HG03045 (cell line): ENCODE data around the gene FOXO3.

ENCODE experiments used
- ATAC-seq: cut with Tn5 transposase; IDR thresholded peaks from one replicate; pipeline ENCODE4 v1.9.1; 2021; ENCODE audit warnings: mild to moderate bottlenecking, moderate library complexity; ENCODE audit not compliant: unreplicated experiment

FOXO3 gene

DNA sequence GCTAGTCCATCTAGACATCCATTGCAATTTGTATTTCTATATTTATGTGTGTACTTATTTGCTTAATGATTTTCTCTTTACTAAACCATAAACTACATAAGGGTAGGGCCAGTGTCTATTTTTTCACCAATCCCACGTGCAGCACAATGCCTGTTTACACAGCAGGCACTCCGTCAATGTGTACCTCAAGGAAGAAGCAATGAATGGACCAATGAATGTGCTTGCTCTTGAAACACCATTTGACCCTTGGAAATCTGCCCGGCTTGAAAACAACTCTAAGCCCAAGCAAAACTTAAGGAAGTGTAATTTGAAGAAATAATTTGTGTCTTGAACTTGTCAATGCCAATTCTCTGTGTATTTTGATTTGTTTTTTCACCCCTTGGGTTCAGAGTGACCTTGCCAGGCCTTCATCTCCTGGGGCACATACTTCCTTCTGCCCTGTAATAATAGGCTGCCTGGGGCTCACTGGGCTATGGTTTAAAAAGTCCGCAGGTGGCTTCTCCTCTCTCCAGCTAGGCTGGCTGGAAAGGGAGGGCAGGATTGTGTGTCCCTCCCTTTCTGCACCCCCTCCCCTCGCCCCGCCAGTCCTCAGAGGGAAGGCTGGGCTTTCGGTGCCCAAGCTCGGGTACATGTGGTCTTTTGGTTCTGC, 146.7 kb downstream of the FOXO3 start:
- ATAC-seq: no peak

DNA sequence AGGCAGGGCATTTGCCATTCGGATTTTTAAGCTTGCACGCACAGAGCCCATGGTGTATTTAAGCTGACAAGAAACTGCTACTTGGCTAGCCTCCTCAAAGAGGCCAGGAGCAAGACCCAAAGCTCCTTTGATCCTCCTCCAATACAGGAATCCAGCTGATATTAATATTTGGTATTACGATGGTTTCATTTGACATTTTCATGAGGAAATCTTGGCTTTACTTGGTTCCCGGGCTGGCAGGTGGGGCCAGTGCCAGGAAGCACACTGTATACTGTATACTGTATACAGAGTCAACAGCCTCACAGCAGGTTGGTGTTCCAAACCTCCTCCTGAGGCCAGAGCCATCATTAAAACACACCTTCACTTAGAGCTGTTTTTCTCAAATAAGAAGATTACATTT, 149.3 kb downstream of the FOXO3 start:
- no peak for ATAC-seq

DNA sequence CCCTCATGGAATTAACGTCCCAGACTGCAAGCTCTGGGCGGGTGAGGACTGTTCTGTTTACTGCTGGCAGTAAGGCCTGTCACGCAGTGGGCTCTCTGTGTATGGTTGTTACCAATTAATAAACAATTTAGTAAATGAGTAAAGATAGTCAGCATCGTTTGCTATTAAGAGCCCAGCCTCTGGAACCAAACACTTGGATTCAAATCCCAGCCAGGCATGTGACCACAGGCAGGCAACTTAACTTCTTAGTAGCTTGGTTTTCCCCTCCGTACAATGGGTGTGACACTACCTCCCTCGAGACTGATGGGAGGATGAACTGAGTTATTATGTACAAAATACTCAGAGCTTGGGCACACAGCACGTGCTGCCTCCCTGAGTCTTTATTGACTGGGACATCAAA, 149.8 kb downstream of the FOXO3 start:
- ATAC-seq: no peak

DNA sequence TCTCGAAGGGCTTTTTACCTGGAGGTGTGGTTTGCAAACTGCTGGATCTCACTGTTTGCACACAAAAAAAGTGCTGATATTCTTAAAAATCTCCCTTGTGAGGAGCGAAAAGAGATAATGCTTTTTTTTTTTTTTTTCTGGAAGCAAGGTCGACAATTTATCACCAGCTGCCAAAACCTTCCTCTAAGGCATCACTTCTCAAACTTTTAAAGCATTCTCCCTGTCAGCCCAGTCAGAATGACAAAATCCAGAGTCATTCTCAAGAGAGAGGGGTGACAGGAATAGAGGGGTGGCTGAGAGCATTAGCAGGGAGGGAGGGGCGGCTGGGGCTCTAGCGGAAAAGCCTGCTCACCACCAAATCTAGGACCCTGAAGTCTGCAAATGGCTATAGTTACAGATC, 150.4 kb downstream of the FOXO3 start:
- ATAC-seq: no peak

DNA sequence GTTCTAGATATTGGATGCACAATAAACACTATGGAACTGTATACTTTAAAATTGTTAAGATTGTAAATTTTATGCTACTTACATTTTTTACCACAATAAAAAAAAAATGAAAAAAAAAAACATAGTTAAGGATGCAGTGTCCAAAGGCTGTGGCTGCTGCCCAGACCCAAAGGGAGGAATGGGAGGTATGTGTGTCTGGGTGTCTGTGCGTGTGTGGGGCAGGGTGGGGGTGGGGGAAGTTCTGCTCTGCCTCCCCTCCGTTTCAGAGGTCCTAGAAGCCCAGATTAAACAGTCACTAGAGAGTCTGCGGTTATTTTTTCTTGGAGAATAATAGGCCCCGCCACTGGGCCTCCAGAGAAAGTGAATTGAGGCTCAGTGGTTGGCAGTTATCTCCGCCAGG, 151.1 kb downstream of the FOXO3 start:
- no peak for ATAC-seq

DNA sequence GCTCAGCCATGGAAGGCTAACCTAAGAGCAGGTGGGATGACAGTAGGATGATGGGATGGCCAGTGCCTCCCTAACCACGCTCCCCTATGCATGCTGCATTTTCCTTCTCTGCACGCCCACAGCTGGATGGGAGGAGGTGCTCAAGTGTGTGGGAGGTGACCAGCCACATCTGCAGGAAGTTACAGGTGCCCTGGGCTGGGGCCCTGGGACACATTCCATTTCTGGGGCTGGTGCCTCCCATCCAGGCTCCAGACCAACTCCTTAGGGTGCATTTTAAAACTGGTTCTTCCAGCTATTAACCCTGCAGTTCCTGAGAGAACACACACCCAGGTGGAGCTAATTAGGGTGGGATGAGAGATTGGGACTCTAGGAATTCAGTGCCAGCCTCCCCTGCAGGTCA, 152.2 kb downstream of the FOXO3 start:
- no peak for ATAC-seq

DNA sequence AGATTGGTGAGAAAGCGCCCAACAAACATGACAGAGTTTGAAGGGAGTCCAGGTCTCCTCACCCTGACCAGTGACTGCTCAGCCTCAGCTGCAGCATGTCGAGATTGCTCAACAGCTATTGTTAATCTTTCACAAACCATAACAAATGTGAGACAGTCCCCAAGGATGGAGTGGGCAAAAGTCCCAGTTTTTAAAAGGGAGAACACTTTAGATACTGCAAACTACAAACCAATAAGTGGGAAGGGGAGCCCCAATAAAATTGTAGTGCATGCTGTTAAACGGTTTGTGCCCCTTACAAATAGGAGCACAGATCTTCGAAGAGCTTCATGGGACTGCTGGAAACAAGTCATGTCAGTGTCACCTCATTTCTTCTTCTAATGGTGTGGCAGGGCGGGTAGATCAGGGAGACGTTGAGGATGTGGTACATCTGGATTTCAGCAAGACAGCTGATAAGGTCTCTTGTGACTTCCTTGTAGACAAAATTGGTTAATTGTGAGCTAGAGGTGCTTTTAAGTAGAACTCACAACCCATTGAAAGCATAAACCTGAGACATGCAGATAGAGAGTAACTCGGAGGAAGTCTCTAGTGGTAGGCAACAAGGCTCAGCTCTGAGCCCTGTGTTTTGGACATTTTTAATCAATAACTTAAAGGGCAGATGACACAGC, 153.5 kb downstream of the FOXO3 start:
- no peak for ATAC-seq

DNA sequence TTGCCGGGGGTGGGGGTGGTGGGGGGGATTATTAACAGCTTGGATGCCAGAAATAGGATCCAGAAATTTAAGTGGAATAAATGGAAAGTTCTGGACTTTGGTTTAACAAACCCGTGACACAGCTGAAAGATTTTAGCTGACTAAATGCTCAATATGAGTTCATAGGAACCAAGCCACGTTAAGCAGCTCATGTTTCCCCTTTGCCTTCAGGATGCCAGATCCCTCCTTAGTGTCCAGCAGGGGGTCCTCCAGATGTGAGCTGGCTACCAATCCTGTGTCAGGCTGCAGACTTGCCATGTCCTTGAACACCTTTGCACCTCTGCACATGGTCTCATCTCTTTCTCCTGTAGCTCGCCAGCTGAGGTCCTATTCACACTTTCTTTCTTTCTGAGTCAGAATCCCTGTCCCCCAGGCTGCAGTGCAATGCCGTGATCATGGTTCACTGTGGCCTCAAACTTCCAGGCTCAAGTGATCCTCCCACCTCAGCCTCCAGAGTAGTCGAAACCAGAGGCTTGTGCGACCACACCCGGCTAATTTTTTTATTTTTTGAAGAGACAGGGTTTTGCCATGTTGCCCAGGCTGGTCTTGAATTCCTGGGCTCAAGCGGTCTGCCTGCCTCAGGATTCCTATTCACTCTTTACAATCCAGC, 154.2 kb downstream of the FOXO3 start:
- ATAC-seq: no peak

DNA sequence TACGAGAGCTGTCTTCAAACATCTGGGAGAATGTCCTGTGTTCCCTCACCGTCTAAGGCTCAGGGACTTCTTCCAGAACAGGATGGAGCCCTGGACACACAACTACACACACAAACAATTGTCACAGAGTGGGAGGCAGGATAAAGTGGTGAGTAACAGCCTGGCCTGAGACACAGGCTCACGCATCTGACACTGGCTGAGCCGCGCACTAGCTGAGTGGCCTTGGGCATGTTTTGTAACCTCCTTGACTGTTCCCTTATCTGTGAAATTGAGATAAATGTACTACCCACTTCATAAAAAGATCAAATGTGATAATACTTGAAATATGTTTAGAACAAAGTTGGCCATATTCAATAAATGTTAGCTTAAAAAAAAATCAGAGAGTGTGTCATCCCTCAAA, 155.1 kb downstream of the FOXO3 start:
- no peak for ATAC-seq

DNA sequence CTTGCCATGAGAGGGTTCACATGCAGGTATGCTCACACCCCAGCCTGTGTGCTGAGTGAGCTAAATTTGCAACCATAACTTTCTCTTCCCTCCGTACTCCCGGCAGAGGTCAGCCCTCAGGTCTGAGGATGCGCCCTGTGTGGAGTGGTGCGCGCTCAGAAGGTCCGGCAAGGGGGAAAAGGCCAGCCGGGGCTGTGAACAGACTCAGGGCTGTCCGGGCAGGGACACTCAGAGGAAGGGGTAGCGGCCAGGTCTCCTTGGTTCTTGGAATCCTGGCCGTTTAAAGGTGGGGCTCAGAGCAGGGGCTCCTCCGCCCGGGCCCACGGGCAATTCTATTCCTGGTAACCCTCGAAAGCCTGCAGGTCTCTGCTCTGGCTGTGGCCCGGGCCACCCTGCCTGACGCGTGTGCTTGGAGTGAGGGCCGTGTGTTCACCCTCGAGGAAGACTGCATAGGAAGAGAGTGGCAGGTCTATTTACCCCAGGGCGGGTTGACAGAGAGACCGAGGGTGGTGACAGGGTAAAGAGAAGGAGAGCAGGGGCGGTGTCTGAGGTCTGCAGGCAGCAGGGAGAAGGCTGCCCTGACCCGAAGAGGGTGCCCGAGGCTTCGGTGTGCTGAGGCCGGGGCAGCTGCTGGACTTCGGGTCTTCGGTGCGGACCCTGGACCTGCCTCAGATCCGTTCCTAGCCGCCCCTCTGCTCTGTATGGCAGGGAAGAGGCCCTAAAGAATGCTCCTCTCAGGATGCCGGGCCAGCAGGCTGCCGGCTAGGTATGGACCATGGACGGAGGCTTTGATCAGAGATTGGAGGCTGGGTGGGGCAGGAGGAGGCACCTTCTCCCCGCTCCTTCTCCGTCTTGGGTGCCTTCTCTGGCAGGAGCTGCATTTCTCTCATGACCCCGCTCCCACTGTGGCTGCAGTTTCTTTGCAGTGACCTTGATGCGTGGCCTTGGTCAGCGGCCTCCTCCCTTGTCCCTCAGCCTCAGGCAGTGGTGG, 156.4 kb downstream of the FOXO3 start:
- no peak for ATAC-seq

DNA sequence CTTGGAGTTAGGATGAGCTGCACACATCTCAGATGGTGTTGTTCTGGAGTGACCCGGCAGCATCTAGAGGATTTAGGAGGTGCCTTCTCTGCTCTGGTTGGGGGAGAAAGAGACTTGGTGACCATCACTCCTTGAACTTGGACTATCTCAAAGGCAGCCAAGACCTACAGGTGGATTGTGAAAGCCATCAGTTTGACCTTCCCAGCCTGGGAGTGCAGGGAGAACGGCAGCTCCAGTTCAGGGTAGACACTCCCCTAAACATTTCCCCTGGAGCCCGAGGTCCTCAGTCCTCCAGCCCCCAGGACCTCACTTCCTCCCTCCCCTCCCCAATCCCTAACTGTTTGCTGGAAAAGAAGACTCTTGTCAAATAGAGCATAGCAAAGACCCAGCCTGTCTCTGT, 158.8 kb downstream of the FOXO3 start:
- ATAC-seq: no peak

DNA sequence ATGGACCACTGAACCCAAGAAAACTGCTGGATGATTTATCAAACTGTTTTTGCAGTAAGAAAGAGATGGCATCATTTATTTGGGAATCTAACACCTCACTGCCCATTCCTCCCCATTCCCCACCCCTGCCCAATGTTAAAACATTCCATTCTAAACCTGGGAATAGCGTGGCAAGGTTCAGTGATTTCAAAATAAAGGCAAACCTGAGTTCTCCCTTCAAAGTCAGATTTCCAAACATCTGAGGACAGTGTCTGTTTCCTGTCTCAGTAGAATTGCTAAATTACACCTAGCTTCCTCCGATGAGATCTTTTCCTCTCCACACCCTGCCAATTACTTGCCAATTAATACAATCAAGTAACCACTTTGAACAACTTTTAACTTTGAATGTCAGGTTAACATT, 160.1 kb downstream of the FOXO3 start:
- no peak for ATAC-seq

DNA sequence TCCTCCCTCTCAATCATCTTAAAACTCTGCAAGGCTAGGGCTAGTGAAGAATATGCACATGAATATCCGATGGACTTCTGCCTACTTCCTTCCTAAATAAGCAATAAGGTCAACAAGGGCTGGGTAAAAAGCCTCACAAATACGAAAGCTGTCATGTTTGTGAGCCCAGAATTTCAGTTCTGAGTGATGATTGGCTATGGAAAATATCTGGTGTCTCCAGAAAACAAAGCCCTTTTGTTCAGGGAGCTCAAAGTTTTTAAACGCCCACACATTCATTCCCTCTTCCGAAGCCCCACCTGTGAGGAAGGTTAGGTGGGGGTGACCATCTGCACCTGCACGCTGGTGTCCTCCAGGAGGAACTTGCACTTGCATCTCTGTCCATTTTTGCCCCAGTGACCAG, 160.6 kb downstream of the FOXO3 start:
- ATAC-seq: no peak

DNA sequence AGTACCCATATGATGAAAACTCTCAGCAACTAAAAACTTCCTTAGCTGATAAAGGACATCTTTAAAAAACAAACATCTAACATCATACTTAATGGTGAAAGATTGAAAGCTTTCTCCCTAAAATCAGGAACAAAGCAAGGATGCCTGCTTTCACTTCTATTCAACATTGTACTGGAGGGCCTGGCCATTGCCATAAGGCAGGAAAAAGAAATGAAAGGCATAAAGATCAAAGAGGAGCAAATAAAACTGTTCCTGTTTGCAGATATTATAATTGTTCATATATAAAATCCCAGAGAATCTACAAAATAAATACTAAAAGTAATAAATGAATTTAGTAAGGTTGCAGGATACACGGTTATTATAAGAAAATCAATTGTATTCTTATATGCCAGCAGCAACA, 162.9 kb downstream of the FOXO3 start:
- no peak for ATAC-seq

DNA sequence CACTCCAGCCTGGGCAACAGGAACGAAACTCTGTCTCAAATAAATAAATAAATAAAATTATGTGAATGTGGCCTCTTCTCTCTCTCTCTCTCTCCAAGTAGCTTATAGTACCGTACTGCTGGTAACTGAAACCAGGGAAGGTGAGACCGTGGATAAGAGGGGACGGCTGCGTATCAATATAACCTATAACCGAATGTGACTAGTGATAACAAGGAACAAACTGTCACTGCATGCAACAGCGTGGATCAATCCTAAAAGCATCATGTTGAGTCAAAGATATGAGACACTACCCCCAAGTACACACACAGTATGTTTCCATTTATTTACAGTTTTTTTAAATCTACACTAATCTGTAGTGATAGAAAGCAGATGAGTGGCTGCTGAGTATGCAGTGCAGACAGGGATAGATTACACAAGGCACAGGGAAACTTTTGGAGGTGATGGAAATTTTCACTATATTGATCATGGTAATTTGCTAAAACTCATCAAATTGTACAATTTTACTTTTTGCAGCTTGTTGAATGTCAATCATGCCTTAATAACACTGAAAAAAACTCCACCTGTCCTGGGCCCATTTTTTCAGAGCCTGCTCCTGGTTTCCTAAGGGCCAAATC, 166.1 kb downstream of the FOXO3 start:
- no peak for ATAC-seq

DNA sequence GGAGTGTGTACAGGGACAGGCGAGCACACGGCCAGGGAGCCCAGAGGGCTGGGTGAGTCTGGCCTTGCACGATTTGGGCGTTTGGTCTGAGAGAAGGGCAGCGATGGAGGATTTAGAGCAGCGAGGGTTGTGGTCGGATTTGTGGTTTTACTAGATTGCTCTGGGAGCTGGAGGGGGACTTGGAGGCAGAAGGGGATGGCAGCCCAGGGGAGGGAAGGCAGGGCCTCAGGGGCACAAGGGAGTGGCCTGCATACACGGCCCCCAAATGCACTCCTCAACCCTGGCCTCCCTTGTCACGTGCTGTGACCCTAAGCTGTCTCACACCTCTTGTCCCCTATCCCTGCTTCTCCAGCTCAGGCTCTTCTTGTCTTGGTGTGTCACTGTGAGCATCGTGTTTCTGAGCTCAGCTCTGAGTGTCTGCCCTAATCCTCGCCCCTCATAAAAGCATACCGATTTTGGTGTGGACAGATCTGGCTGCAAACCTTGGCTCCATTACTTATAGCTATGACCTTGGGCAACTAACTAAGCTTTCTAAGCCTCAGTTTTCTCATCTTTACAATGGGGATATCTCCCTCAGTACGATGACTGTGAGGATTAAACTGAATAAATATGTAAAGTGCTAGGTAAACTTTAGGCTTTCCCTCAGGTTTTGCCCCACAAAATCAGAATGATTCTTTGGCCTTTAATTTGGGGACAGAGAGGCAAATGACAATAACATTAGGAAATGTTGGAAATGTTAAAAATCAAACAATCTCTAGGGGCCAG, 167.4 kb downstream of the FOXO3 start:
- no peak for ATAC-seq

DNA sequence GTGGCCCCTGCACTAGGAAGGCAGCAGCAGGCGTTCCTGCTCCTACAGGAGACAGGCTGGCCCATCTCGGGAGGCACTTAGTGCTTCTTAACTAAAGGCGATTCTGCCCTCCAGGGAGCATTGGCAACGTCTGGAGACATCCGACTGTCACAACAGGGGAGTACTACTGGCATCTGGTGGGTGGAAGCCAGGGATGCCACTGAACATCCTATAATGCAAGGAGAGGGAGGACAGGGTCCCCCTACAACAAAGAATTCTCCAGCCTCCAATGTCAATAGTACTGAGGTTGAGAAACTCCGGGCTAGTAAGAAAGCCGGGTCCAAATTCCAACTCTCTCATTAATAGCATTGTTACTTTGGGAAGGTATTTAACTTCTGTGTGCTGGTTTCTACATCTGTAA, 168.1 kb downstream of the FOXO3 start:
- ATAC-seq: no peak

DNA sequence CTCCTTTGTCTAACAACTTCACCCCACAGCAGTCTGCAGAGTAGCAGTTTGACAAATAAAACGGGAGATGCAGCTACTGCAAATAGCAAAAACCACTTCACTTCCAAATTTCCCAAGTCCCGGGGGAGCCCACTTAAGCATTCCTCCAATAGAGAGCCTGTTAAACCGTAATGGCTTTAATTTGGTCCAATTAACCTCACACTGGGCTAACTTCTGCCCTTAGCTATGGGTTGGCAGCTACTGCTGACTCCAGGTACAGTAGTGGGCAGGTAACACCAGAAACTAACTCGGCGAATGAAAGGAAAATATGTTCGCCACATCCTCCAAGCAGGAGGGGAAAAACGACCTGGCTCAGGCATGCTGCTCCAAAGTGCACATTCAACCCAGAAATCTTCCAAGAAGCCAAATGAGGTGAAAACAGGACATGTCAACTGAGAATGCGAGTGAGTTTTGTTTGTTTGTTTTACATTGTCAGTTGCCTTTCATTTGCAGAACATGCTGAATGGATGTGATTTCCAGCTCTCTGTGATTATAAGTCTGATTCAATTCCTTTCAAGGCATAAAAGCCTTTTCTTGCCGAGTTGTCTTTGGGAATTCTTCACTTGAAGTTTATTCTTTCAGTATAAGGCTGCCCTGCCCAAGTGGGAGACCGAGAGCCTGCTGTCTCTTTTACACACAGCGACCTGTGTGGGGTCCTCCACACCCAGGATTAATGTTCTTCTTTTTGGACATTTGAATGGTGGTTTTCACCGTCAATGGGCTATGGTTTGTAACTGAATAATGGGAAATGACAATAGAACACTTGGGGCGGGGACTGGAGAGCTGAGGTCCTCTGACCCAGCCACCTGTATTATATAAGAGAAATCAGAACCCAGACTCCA, 170.2 kb downstream of the FOXO3 start:
- no peak for ATAC-seq
